GM19463 (cell line): Measurements from ENCODE around the gene PAEP.

Source experiments
- ATAC-seq: cut with Tn5 transposase; IDR thresholded peaks from one replicate; pipeline ENCODE4 v1.9.1; 2021; ENCODE audit warnings: mild to moderate bottlenecking, moderate library complexity; ENCODE audit not compliant: unreplicated experiment

The PAEP gene

GRCh38 chr9:135612437-135612836, 50.9 kb downstream of the PAEP start:
- no peak for ATAC-seq

- no peak for ATAC-seq
These were observed 51.7 kb downstream of the PAEP start for GRCh38 chr9:135612981-135613910.

GRCh38 chr9:135613946-135614805, 52.6 kb downstream of the PAEP start:
- no peak for ATAC-seq

GRCh38 chr9:135614821-135615665, 53.5 kb downstream of the PAEP start:
- ATAC-seq: no peak

- ATAC-seq: no peak
These were observed 54.4 kb downstream of the PAEP start for GRCh38 chr9:135615666-135616618.
